Progenitor cell of endocrine pancreas (in vitro differentiated cells): ENCODE measurements around the gene NAPB. TPM values are rescaled to one million over a fixed set of nuclear protein-coding genes. Genes with fewer than 3 reads are reported as not detected.
A peak's percentile ranks its signal among the peaks of the same experiment; 100 is the strongest.

Source experiments
- DNase-seq: peaks from one replicate; pipeline ENCODE4 v3.0.0; 2021; ENCODE audit warnings: low spot score; ENCODE audit not compliant: unreplicated experiment
- H3K27ac Mint-ChIP-seq: 2 replicates; pipeline ENCODE4 v1.8.0; 2021; ENCODE audit warnings: mild to moderate bottlenecking, moderate library complexity, mixed read lengths
- H3K27me3 Mint-ChIP-seq: 2 replicates; pipeline ENCODE4 v1.8.0; 2021; ENCODE audit warnings: mixed read lengths
- H3K36me3 Mint-ChIP-seq: 2 replicates; pipeline ENCODE4 v1.8.0; 2022; ENCODE audit warnings: mixed read lengths; ENCODE audit not compliant: insufficient read depth
- H3K4me1 Mint-ChIP-seq: 2 replicates; pipeline ENCODE4 v1.8.0; 2021; ENCODE audit warnings: low read depth, mixed read lengths
- H3K4me3 Mint-ChIP-seq: 2 replicates; pipeline ENCODE4 v1.8.0; 2021; ENCODE audit warnings: low read depth, mild to moderate bottlenecking, moderate library complexity, mixed read lengths
- H3K9me3 Mint-ChIP-seq: 2 replicates; pipeline ENCODE4 v1.8.0; 2021; ENCODE audit warnings: low read depth, mixed read lengths
- total RNA-seq: library from RNA; stranded (reverse); gene quantifications from 2 replicates; pipeline ENCODE4 v1.2.1, GENCODE V29; 2021
- TF ChIP-seq, protein P1 (sequence below): fragments of 200-600 bp; sonication (generic); IDR thresholded peaks from one replicate; pipeline ENCODE4 v1.5.0; 2021; ENCODE audit warnings: antibody characterized with exemption, mild to moderate bottlenecking; ENCODE audit not compliant: unreplicated experiment

The NAPB gene
- total RNA-seq, 1 donor from 2014 or later: 22.2 TPM

DNA sequence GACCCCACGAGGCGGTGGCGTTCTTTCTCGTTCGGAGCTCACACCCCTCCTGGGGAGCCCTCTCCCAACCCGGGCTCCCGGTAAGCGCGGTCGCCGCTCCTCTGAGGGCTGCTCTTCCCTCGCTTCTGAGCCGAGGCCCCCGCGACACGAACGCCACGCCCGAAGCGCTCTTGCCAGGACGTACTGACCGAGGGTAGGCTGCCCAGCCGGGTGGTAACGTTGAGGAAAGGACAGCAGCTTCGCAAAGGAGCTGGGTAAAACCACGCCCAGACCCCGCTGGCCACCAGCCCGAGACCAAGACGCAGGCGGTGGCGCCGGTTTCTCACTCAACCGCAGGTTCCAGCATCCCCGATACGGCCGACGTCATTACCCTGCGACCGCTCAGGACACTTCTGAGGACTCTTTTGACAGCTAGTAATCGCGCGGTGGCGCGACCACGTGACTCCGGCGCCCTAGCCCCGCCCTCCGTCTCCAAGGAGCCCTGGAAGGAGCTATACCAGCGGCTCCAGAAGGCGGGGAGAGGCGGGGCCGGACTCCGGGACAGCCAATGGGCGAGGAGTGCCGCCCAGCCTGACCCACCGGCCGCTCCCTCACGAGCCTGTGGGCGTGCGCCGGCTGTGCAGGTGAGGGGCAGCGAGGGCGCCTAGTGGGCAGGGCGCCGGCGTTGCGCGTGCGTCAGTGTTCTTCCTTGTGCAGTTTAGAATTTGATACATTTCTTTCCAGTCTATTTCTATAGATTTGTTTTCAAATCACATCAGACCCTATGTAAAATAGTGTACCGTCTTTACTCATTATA, 63.3 kb downstream of the NAPB start:
- Mint-ChIP-seq H3K36me3 (no peaks in the 10 kb centered on the region), H3K9me3 (no peaks in the 10 kb centered on the region), H3K27ac (peak overlapping the region; percentile 98), H3K4me1 (peaks cover 26% of the 10 kb centered on the region), H3K4me3 (peak overlapping the region; percentile 93), H3K27me3 (no peaks in the 10 kb centered on the region)
- TF ChIP-seq, protein P1, sequence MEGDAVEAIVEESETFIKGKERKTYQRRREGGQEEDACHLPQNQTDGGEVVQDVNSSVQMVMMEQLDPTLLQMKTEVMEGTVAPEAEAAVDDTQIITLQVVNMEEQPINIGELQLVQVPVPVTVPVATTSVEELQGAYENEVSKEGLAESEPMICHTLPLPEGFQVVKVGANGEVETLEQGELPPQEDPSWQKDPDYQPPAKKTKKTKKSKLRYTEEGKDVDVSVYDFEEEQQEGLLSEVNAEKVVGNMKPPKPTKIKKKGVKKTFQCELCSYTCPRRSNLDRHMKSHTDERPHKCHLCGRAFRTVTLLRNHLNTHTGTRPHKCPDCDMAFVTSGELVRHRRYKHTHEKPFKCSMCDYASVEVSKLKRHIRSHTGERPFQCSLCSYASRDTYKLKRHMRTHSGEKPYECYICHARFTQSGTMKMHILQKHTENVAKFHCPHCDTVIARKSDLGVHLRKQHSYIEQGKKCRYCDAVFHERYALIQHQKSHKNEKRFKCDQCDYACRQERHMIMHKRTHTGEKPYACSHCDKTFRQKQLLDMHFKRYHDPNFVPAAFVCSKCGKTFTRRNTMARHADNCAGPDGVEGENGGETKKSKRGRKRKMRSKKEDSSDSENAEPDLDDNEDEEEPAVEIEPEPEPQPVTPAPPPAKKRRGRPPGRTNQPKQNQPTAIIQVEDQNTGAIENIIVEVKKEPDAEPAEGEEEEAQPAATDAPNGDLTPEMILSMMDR: peak; percentile 23
- peak; percentile 100 for DNase-seq

DNA sequence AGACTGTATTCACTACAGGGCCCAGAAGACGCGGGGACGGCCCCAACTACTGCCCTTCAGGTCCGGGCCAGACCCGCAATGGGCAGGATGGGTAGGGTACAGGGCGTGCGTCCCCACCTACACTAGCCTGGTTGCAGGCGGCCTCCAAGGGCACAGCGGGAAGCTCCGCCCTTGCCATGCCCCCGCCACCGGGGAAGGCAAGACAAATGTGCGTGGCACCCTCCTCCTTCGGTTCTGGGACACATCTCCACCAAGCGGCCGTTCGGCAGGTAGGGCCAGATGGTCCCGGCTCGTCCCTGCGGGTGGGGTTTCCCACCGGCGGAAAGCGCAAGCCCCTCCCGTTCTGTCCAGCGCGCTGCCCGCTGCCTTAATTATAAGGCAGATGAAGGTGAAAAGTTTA, 65.1 kb downstream of the NAPB start:
- H3K9me3 Mint-ChIP-seq: no peaks in the 10 kb centered on the region

DNA sequence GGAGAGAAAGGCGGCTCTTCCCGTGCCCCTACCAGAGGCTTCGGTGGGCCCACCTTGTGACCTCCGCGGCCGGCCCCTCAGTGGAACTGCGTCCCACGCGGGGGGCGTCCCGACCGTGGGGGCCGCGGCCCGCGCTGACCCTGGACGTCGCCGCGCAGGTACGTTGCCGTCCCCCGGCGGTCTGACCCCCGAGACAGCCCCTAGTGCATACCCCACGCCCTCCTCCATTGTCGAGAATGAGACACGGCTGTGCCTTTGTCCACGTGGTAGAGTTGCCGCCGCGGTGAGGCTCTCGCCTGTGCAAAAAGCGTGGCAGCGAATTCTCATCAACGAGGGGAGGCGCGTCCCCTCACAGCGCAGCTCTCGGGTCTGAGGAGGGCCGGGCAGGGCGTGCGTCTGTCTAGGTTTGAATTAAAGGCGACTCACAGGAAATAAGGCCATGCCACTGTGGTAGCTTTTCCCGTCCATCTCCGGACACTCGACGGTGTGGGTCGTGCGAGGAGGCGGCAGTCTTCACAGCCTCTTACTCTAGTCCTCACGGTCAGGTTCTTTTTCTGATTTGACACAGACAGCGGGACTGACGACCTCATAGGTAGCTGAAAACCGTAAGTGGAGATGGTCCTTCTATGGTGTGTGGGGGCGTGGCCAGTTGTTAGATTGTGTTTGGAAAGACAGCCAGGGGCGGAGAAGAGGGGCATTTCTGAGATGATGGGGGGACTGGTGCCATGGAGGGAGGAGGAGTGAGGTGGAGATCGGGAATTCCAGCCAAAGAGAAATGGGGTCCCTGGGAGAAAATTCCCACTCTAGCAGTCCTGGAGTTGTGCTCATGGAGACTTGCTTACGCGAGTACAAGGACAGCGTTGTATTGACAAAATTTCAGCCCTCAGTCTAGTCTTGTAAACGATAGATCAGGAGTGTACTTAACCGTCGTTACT, 70.1 kb downstream of the NAPB start:
- TF ChIP-seq, protein P1: no peak
- Mint-ChIP-seq H3K4me3 (peak overlapping the region; percentile 88), H3K27ac (peak overlapping the region; percentile 91), H3K27me3 (peaks cover 2% of the 10 kb centered on the region), H3K9me3 (no peaks in the 10 kb centered on the region), H3K36me3 (no peaks in the 10 kb centered on the region), H3K4me1 (peaks cover 25% of the 10 kb centered on the region)
- DNase-seq: no peak

More for the DNA sequence above, 65.1 kb downstream of the NAPB start:
- Mint-ChIP-seq H3K27me3 (no peaks in the 10 kb centered on the region), H3K4me3 (no peak overlapping the region), H3K27ac (no peak overlapping the region), H3K4me1 (peaks cover 28% of the 10 kb centered on the region), H3K36me3 (no peaks in the 10 kb centered on the region)
- TF ChIP-seq, protein P1: no peak
- DNase-seq: no peak

DNA sequence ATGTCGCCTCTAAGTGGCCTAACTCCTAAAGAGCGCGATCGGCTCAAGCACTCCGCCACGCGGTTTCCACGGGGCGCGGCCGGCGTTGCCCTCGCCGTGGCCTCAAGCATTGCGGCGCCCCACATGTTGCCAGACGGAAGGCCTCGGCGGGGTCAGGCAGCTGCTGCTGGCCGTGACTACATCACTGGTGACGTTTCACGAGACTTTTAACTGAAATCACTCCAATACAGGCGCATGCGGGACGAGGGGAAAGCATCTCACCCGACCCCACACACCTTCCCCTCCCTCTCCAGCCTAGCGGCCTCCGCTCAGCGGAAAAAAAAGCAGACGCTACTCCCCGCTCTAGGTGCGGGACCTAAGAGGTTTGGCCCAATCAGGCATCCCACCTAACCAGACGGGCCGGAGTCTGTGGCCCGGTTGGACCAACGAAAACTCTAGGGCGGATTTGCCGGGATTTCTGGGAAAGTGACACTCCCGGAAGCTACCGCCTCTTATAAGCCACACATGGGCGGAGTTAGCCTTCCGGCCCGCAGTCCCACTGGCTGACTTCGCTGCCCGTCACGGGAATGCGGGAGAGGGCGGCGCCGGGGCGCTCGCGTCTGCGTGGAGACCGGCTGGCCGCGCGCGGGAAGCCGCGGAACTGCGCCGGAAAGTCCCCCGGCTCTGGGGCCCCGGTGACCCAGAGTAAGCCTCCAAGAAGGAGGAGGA, 70.9 kb downstream of the NAPB start, which contains the start of gene NXT1:
TSS of gene NXT1 (plus strand) at position 596 of the 708 bp plus-strand sequence. CDS start 3,251 bp downstream, outside the sequence.
- no peaks in the 10 kb centered on the region for H3K9me3 Mint-ChIP-seq
- TF ChIP-seq, protein P1: no peak

More for the DNA sequence above, 70.9 kb downstream of the NAPB start, which contains the start of gene NXT1:
- no peaks in the 10 kb centered on the region for H3K36me3 Mint-ChIP-seq
- H3K27ac Mint-ChIP-seq: peak within 1 kb of the TSS; percentile 100
- H3K4me1 Mint-ChIP-seq: peaks cover 25% of the 10 kb centered on the region
- peak within 1 kb of the TSS; percentile 88 for H3K4me3 Mint-ChIP-seq
- DNase-seq: peak; percentile 95
- peaks cover 2% of the 10 kb centered on the region for H3K27me3 Mint-ChIP-seq
